UCSD-AML1 (cell line): Measurements from ENCODE around the gene MAFB.
"Not testable (repeated sequence)": the region's sequence is repeated elsewhere in the genome, so short reads cannot be mapped to it uniquely, and the experiment has no call there.

Experiments used
- DNase-seq: peaks from one replicate; lab custom pipeline; 2025; ENCODE audit not compliant: unreplicated experiment; lab: John Stamatoyannopoulos, UW

The MAFB gene

GRCh38 chr20:40689100-40689942 lies at the start of gene MAFB:
Gene MAFB (minus strand): TSS chr20:40689236. CDS start chr20:40688850, 386 bp downstream.
- DNase-seq: no peak

- not testable (repeated sequence) for DNase-seq
Observed at GRCh38 chr20:40736468-40736867, 47.4 kb upstream of the MAFB start.

GRCh38 chr20:40728996-40729395 lies 40.0 kb upstream of the MAFB start:
- no peak for DNase-seq

DNA sequence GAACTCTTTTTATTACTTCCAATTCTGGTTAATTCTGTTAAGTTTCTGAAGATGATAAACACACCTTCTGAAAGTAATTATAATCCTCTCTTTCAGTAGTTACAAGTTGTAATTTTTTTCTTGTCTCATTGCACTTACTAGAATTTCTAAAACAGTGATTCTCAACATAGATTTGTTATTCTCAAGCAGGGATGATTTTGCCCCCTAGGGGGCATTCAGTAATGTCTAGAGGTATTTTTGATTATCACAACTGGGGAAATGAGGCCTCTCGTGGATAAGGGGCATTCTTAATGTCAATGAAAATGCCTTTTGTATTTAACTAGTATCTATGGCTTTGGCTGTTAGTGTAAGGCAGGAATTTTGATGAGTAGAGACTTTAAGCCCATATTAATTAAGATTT lies 39.4 kb upstream of the MAFB start:
- DNase-seq: no peak

DNA sequence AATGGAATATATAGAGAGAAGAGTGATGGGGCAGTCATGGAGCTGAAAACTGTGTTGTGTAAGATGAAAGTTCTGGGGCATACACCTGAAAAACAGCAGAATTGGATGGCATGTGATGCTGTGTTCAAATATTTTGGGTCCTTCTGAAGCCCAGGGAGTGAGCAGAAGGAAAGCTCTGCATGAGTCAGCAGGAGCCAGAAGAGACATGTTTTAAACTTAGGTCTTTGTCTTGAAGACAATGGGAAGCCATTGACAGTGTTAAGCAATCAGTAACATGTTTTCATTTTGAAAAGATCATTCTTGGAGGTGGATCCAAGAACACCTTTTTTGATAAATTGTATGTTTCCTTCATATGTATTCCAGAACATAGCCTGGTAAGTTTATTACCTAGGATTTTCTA lies 38.9 kb upstream of the MAFB start:
- DNase-seq: no peak

- no peak for DNase-seq
Observed at GRCh38 chr20:40726776-40727175, 37.7 kb upstream of the MAFB start.

DNA sequence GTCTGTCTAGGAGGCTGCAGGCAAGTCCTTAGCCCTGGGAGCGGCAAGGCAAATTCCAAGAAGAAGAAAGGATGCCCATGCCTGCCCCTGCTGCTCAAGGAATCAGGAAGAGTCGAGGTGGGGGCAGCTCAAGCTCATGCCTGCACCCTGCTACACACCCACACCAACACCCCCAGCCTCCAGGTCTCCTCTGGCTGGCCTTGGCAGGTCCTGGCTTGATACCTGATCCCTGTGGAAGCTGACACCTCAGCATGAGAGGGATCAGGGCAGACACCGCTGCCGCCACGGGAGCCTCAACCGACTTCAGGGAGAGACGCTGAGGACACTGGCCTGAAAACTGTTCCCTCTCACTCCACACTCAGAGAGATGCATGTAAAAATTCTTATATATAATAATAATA lies 35.5 kb upstream of the MAFB start:
- DNase-seq: no peak

- no peak for DNase-seq
Observed at GRCh38 chr20:40720826-40721225, 31.8 kb upstream of the MAFB start.

DNA sequence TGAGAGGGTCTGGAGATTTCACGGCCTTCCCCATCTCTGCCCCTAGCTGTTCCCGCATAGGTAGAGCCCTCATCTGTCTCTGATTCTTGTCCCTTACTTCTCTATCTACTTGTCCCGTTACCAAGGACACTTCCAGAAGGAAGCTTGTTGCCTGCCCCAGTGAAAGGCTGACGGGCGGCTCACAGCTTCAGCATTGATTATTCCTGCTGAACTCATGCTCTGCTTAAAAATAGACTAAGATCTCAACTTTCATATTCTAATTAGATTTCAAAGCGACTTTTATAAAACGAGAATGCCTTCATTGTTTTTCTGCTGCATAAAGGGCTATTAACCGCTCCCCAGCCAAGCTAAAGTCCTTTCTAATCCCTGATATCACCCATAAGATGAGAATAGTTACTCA lies 31.1 kb upstream of the MAFB start:
- DNase-seq: no peak

DNA sequence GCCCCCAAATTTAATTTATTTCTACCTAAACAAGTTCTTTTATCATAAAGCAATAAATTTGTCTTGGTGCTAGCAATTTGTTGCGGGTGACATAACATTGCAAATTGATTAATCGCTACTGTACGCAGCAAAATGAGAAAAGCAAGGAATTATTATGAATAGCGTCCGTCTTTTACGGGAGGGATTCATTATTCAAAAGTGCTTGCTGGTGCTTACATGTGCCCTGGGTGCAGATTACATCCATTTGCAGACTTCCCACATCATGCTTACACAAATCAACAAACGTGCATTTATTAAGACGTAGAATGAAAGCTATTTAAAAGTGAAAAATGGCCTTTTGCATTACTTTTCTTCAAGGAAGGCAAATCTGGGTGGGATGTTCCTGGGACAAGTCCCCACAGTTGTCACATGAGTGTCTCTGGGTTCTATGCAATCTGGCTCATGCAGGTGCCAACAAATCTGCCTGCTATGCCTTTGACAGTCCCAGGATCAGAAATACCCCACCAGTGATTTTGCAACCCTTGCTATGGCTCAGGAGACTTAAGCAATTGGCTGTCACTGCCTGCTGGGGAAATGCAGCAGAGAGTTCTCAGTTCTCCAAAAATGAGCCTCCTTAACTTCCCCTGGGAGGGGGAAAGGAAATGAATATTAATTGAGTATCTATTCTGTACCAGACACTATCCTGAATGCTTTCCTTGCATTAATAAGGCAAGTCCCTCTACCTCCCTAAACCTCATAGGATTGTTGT lies 30.1 kb upstream of the MAFB start:
- DNase-seq: no peak

- DNase-seq: no peak
Observed at GRCh38 chr20:40718214-40718977, 29.4 kb upstream of the MAFB start.

GRCh38 chr20:40717343-40717865 lies 28.4 kb upstream of the MAFB start:
- DNase-seq: no peak

GRCh38 chr20:40715491-40715890 lies 26.5 kb upstream of the MAFB start:
- no peak for DNase-seq

- DNase-seq: no peak
Observed at GRCh38 chr20:40714916-40715315, 25.9 kb upstream of the MAFB start.

- no peak for DNase-seq
Observed at GRCh38 chr20:40714109-40714508, 25.1 kb upstream of the MAFB start.

DNA sequence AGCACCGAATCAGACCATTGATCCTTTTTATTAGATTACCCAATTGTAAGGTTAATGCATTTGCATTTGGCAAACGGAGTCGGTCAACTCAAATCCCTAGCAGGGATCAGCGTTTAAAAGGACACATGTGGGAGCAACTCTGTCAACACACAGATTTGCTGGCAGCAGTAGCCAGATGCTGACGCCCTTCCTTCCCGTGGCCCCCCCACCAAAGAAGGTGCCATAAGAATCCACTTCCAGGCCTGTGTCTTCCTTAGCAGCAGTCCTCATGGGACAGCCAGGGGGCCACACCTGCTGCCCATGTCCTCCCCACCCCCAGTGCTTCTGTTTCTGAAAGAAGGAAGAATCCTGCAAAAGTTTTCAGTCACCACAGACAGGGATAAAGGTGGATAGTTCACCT lies 24.5 kb upstream of the MAFB start:
- no peak for DNase-seq

- DNase-seq: no peak
Observed at GRCh38 chr20:40711079-40711478, 22.0 kb upstream of the MAFB start.

DNA sequence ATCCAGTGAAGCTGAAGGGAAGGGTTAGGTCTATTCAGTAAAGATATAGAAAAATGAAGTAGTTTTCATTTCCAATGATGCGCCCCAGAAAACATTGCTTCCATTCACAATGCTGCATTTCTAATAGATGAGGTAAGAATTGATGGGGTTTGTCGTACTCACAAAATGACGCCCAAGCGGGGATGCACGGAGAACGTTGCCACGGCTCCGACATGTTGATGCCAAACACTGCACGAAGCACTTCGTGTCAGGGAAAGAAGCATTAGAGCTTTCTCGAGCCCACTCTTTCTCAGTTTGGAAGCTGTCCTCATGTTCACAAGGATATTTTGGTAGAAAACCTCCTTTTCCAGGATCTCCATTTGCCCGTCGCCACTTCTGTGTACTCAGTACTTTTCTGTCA lies 21.6 kb upstream of the MAFB start:
- no peak for DNase-seq

DNA sequence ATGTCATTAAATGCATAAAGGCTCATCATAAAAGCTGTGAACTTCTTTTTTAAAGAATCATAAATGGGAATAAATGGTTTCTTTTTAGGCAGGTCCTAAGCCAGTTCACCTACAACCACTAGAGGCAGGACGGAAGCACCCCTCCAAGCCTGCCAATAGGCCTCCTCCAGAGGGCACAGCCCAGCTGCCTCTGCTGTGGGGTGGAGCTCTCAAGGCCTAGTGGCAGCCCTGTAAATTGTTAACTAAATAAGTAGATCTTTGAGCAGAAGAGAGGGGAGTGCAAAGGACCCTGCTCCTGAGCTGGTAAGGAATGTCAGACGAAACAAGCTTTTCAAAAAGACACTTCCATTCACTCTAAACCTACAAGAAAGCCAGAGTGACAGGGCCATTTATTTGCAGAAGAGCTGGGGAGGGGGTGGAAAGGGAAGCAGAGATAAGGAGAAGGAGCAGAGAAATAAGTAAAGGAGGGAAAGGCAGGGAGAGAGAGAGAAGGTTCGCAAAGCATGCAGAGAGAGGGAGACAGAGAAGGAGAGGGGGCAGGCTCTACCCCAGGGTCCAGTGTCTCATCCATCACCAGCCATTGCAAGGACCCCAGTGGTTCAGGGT lies 18.0 kb upstream of the MAFB start:
- DNase-seq: no peak

GRCh38 chr20:40705413-40705812 lies 16.4 kb upstream of the MAFB start:
- DNase-seq: no peak

DNA sequence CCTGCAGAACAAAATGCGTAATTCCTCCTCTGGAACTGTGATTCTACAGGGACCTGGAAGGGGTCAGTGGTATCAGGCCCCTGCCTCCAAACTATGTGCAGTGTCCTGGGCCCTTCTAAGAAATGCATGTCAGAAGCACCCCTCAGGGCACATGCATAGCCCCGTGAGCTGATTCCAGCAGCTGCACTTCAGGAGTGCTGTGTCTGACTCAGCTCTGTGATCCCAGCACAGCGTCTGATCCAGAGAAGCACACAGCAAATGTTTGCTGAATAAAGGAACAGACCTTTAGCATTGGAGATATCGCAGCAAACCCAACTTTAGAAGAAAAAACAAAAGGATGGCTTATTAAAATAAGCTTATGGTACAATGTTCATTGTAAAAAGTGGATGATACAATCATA lies 15.8 kb upstream of the MAFB start:
- DNase-seq: no peak
